Keratinocyte (primary cell): ENCODE results near the gene DTNBP1.

Source experiments
- EZH2 ChIP-seq: IDR thresholded peaks from one replicate; pipeline ENCODE4 v1.6.1; 2012; ENCODE audit warnings: inconsistent platforms, mild to moderate bottlenecking, low read length, moderate library complexity
- TF ChIP-seq, protein P1 (sequence below), 3 experiments: IDR thresholded peaks in 1 of 3; conservative IDR thresholded peaks in 1 of 3; optimal IDR thresholded peaks in 1 of 3; 2 replicates in 2 of 3; 3 replicates in 1 of 3; pipeline versions ENCODE3 to v1.5.1; 2011; ENCODE audit warnings: low read length in 3 of 3, mild to moderate bottlenecking in 3 of 3, moderate library complexity in 2 of 3, control low read depth in 1 of 3, inconsistent platforms in 1 of 3; ENCODE audit not compliant: insufficient read depth in 2 of 3; ENCODE audit errors: extremely low read depth in 1 of 3

DNA sequence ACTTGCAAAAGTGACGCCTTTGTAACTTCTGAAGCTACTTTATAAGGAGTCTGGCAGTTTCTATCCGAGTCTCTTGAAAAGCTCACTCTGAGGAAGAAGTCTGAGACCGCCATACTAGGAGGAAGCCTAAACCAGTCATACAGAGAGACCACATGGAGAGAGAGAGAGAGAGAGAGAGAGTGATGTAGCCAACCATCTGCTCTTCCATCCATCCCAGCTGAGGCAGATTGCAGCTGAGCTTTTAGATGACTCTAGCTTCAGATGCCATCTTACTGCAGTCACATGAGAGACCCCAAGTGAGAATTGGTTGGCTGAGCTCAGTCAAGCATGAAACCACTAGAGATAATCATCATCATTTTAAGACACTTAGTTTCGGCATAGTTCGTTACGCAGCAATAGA is 15.0 kb upstream of the DTNBP1 start:
- no peak for TF ChIP-seq EZH2
- TF ChIP-seq, protein P1, sequence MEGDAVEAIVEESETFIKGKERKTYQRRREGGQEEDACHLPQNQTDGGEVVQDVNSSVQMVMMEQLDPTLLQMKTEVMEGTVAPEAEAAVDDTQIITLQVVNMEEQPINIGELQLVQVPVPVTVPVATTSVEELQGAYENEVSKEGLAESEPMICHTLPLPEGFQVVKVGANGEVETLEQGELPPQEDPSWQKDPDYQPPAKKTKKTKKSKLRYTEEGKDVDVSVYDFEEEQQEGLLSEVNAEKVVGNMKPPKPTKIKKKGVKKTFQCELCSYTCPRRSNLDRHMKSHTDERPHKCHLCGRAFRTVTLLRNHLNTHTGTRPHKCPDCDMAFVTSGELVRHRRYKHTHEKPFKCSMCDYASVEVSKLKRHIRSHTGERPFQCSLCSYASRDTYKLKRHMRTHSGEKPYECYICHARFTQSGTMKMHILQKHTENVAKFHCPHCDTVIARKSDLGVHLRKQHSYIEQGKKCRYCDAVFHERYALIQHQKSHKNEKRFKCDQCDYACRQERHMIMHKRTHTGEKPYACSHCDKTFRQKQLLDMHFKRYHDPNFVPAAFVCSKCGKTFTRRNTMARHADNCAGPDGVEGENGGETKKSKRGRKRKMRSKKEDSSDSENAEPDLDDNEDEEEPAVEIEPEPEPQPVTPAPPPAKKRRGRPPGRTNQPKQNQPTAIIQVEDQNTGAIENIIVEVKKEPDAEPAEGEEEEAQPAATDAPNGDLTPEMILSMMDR (optimal IDR thresholded peaks at IDR 0.05 in 1 of 3, IDR thresholded peaks at IDR 0.05 in 1 of 3, conservative IDR thresholded peaks at IDR 0.05 in 1 of 3; ENCODE audit: extremely low read depth in 1 of 3, insufficient read depth in 2 of 3, low read length in 3 of 3) = no peak
